Retinal pigment epithelial cell (primary cell): ENCODE results near the gene PI16.

ENCODE experiments used
- DNase-seq: peaks from one replicate; pipeline ENCODE4 v3.0.0-alpha.2; 2010; ENCODE audit warnings: low read depth
- H3K4me3 ChIP-seq: 2 replicates; pipeline ENCODE4 v1.5.1; 2011; ENCODE audit warnings: mild to moderate bottlenecking, low read length, control low read depth, moderate library complexity
- TF ChIP-seq, protein P1 (sequence below): conservative IDR thresholded peaks from 2 replicates; pipeline ENCODE4 v1.5.1; 2011; ENCODE audit warnings: low read depth, low read length, control low read depth, inconsistent platforms

The PI16 gene

DNA sequence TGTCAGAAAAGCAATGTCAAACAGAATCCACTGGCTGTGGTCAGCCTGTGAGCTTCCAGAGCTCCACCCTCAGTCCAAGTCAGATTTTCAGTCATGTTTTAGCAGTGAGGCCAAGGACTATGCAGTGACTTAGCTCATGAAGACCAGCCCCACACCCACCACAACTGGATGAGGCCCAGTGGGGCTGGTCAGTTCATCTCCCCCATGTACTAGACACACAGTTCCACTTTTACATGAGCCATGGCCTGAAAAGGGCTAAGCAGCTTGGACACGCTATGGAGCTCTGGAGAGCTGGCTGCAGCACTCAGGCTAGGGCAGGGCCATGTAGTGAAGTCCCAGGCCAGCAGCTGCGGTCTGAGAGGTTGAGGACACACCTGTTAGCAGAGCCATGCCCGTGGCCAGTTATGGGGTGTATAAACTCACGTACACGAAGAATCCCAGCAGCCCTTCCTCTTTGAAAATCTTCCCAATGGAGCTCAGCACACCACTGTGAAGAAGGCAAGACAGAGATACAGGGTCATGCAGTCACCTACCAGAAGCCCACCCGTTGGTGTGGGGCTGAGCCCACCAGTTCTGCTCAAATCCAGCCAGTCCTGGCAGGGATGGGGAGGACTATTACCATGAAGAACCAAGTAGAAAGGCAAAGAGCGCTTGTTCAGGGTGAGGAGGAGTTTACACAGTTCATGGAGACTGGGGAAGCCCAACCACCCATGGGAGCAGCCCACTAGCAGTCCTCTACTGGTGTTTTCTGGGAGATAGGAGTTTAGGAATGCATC lies 20.9 kb downstream of the PI16 start:
- DNase-seq = no peak
- TF ChIP-seq, protein P1, sequence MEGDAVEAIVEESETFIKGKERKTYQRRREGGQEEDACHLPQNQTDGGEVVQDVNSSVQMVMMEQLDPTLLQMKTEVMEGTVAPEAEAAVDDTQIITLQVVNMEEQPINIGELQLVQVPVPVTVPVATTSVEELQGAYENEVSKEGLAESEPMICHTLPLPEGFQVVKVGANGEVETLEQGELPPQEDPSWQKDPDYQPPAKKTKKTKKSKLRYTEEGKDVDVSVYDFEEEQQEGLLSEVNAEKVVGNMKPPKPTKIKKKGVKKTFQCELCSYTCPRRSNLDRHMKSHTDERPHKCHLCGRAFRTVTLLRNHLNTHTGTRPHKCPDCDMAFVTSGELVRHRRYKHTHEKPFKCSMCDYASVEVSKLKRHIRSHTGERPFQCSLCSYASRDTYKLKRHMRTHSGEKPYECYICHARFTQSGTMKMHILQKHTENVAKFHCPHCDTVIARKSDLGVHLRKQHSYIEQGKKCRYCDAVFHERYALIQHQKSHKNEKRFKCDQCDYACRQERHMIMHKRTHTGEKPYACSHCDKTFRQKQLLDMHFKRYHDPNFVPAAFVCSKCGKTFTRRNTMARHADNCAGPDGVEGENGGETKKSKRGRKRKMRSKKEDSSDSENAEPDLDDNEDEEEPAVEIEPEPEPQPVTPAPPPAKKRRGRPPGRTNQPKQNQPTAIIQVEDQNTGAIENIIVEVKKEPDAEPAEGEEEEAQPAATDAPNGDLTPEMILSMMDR = no peak
- no peak overlapping the region for H3K4me3 ChIP-seq

DNA sequence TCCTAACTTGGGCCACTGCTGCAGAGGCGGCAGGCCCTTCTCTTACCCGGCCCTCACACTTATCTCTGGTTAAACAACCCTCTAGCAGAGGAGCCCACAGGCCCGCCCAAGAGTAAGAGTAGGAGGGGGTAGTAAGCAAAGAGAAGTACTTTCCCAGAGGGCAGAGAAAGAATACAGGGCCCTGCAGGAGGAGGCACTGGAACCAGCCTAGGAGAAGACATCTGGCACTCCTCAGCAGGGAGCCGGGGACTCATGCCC lies 21.4 kb downstream of the PI16 start:
- no peak for DNase-seq
- no peak overlapping the region for H3K4me3 ChIP-seq
- TF ChIP-seq, protein P1 = no peak

DNA sequence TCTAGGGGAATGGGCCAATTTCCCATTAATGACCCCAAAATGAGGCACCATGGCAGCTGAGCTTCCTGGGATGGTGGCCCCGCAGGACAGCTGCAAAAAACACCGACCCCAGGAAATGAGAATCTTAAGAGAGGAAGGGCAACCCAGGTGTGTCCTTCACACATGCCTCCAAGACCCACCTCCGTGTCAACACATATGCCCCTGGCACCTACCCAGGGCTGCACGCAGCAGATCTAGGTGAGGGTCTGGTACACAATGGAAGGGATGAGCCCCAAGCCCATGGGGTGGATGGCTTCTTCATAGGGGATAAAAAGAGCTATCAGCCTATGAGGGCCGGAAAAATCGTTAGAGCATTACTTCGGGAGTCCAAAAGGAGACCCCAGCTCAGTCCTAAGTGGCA lies 22.0 kb downstream of the PI16 start:
- DNase-seq = no peak
- H3K4me3 ChIP-seq = no peak overlapping the region
- TF ChIP-seq, protein P1 = no peak

DNA sequence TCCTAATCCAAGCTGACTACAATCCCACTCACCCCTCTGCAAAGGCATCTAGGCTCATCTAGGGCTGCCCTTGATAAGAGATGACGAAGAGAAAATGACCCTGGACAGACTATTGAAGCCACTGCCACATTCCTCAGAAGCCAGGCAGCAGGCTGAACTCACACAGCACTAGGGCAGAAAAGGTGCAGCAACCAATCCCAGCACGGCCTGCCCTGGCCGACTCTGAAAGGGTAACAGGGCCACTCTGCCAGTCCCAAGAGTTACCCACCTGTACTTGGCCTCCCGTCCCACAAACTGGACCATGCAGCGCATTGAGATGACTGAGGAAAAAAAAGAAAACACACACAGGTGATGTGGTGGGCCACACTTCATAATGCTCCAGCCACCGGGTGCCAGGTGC lies 22.4 kb downstream of the PI16 start:
- no peak for DNase-seq
- no peak overlapping the region for H3K4me3 ChIP-seq
- TF ChIP-seq, protein P1 = no peak

DNA sequence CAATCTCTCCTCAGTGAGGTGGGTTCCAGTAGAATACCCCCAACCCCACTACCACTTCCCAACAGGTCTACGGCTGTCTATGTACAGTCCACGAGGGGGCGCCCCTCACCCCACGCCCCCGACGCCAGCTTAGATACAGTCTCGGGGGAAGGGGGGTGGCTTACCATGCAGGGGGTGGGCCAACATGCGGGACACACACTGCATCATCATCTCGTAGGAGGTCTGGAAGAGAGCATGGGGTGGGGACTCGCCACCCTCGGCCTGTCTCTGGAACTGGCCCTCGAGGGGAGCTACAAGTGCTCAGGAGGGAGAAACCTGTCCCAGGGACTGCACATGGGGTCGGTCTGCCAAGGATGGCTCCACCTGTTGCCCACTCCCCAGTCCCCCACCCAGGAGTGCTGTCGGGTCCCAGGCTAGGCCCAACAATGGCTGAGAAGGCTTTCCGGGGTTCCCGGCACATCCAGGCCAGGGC lies 23.0 kb downstream of the PI16 start:
- no peak overlapping the region for H3K4me3 ChIP-seq
- TF ChIP-seq, protein P1 = peak; percentile 54
- DNase-seq = no peak

DNA sequence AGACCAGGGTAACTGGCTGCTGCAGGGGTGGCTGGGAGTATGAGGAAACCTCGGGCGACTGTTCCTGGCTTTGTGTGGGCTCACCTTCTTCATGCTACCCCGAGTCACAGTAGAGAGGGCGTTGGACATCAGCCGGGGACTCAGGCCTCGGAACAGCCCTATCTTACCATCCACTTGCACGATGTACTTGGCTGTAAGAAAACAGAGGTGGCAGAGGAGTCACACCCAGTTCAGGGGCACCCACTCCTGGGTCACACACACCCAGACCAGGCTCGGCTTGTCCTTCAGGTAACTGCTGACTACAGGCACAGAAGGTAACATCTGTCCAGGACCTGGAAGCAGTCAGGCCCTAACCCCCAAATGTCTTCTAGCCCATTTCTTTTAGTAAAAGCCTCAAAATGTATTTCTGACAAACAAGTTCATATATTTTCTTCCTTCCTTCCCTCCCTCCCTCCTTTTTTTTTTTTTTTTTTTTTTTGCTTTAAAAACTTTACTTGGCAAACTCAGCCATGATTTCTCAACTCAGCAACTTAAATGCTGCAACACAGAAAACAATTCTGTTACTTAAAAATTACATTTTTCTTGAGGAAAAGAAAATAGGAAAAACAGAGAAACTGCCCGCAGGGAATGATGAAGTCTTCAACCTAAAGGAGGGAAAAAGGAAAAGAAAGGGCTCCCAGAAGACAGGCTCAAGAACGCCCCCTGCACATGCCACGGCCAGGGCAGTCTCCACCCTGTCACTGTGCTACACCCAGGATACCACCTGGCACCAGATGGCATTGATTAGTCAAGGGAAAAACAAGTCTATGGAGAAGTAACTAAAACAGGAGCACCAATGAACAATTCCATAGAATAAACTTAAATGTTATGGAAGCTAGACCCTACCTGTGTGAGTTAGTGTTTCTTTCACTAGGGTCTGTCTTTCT lies 24.1 kb downstream of the PI16 start:
- TF ChIP-seq, protein P1 = no peak
- H3K4me3 ChIP-seq = no peak overlapping the region
- DNase-seq = no peak
